HEK293 (cell line): Measurements from ENCODE around the gene CHN2.

ENCODE experiments used
- CTCF ChIA-PET: fragments of 350-600 bp; formaldehyde crosslinking; extraction: SDS; loops from one replicate; lab custom pipeline; 2021; ENCODE audit warnings: antibody characterized with exemption; lab: Yijun Ruan, JAX
- POLR2A ChIA-PET: fragments of 300-600 bp; formaldehyde crosslinking; extraction: SDS; loops from one replicate; lab custom pipeline; 2020; ENCODE audit warnings: antibody characterized with exemption, inconsistent platforms; lab: Yijun Ruan, JAX
- H3K27ac ChIP-seq: fragments of 200-500 bp; sonication (Bioruptor generic); 2 replicates; pipeline ENCODE4 v1.5.1; 2014; ENCODE audit warnings: low read depth, low read length, control low read depth, inconsistent platforms; ENCODE audit errors: extremely low read depth
- H3K36me3 ChIP-seq, 2 experiments: fragments of 200-500 bp in 1 of 2; sonication (Bioruptor generic) in 1 of 2; 1 replicate in 1 of 2; 2 replicates in 1 of 2; pipeline ENCODE4 v1.5.1; 2014 to 2017; ENCODE audit warnings: inconsistent platforms in 2 of 2, low read length in 2 of 2; ENCODE audit not compliant: control insufficient read depth in 2 of 2, insufficient read depth in 1 of 2
- H3K4me1 ChIP-seq: fragments of 200-500 bp; sonication (Bioruptor generic); 2 replicates; pipeline ENCODE4 v1.5.1; 2014; ENCODE audit warnings: mild to moderate bottlenecking, low read length, inconsistent platforms; ENCODE audit not compliant: control insufficient read depth, insufficient read depth
- H3K4me3 ChIP-seq: 2 replicates; pipeline ENCODE4 v1.5.1; 2011; ENCODE audit warnings: low read depth, mild to moderate bottlenecking, control low read depth, low read length, moderate library complexity
- H3K9me3 ChIP-seq: fragments of 200-500 bp; sonication (Bioruptor generic); 2 replicates; pipeline ENCODE4 v1.5.1; 2014; ENCODE audit warnings: low read depth, low read length, inconsistent platforms; ENCODE audit not compliant: control insufficient read depth, insufficient read depth
- BCL11A ChIP-seq: fragments of 450-650 bp; formaldehyde crosslinking; IDR thresholded peaks from 2 replicates; pipeline ENCODE4 v1.5.1; 2016; ENCODE audit warnings: low read depth, missing biosample characterization, missing genetic modification characterization
- FEZF1 ChIP-seq: fragments of 450-650 bp; formaldehyde crosslinking; IDR thresholded peaks from 2 replicates; pipeline ENCODE4 v1.5.1; 2016; ENCODE audit warnings: missing biosample characterization, missing genetic modification characterization
- ZFP37 ChIP-seq: fragments of 450-650 bp; formaldehyde crosslinking; IDR thresholded peaks from 2 replicates; pipeline ENCODE4 v1.5.1; 2016; ENCODE audit warnings: missing biosample characterization, missing genetic modification characterization
- ZNF132 ChIP-seq: fragments of 450-650 bp; formaldehyde crosslinking; IDR thresholded peaks from 2 replicates; pipeline ENCODE4 v1.5.1; 2017; ENCODE audit warnings: missing biosample characterization, missing genetic modification characterization, borderline replicate concordance
- ZNF140 ChIP-seq: fragments of 450-650 bp; formaldehyde crosslinking; IDR thresholded peaks from 2 replicates; pipeline ENCODE4 v1.5.1; 2016; ENCODE audit warnings: missing biosample characterization, missing genetic modification characterization
- ZNF18 ChIP-seq: fragments of 450-650 bp; formaldehyde crosslinking; IDR thresholded peaks from 2 replicates; pipeline ENCODE4 v1.5.1; 2016; ENCODE audit warnings: missing biosample characterization, missing genetic modification characterization
- ZNF239 ChIP-seq: fragments of 450-650 bp; formaldehyde crosslinking; IDR thresholded peaks from 2 replicates; pipeline ENCODE4 v1.5.1; 2016; ENCODE audit warnings: missing biosample characterization, missing genetic modification characterization
- ZNF24 ChIP-seq: fragments of 450-650 bp; formaldehyde crosslinking; IDR thresholded peaks from 2 replicates; pipeline ENCODE4 v1.5.1; 2016; ENCODE audit warnings: missing biosample characterization, missing genetic modification characterization
- ZNF292 ChIP-seq: fragments of 450-650 bp; formaldehyde crosslinking; IDR thresholded peaks from 2 replicates; pipeline ENCODE4 v1.5.1; 2016; ENCODE audit warnings: low read depth, missing biosample characterization, missing genetic modification characterization, borderline replicate concordance
- ZNF416 ChIP-seq: fragments of 450-650 bp; formaldehyde crosslinking; IDR thresholded peaks from 2 replicates; pipeline ENCODE4 v1.5.1; 2016; ENCODE audit warnings: missing biosample characterization, missing genetic modification characterization
- ZNF449 ChIP-seq: fragments of 450-650 bp; formaldehyde crosslinking; IDR thresholded peaks from 2 replicates; pipeline ENCODE4 v1.5.1; 2017; ENCODE audit warnings: missing biosample characterization, mild to moderate bottlenecking, missing genetic modification characterization, moderate library complexity
- ZNF585B ChIP-seq: fragments of 450-650 bp; formaldehyde crosslinking; IDR thresholded peaks from 2 replicates; pipeline ENCODE4 v1.5.1; 2016; ENCODE audit warnings: missing biosample characterization, missing genetic modification characterization
- ZNF658 ChIP-seq: fragments of 450-650 bp; formaldehyde crosslinking; IDR thresholded peaks from 2 replicates; pipeline ENCODE4; 2016; ENCODE audit warnings: missing biosample characterization, missing genetic modification characterization
- ZNF701 ChIP-seq: fragments of 450-650 bp; formaldehyde crosslinking; IDR thresholded peaks from 2 replicates; pipeline ENCODE4 v1.5.1; 2016; ENCODE audit warnings: missing biosample characterization, missing genetic modification characterization
- ZNF791 ChIP-seq: fragments of 450-650 bp; formaldehyde crosslinking; IDR thresholded peaks from 2 replicates; pipeline ENCODE4 v1.5.1; 2016; ENCODE audit warnings: missing biosample characterization, missing genetic modification characterization
- ZNF837 ChIP-seq: fragments of 450-650 bp; formaldehyde crosslinking; IDR thresholded peaks from 2 replicates; pipeline ENCODE4 v1.5.1; 2016; ENCODE audit warnings: missing biosample characterization, missing genetic modification characterization
- ZSCAN23 ChIP-seq: fragments of 450-650 bp; formaldehyde crosslinking; IDR thresholded peaks from 2 replicates; pipeline ENCODE4 v1.5.1; 2016; ENCODE audit warnings: missing biosample characterization, missing genetic modification characterization
- TF ChIP-seq, protein P1 (sequence below): IDR thresholded peaks from 2 replicates; pipeline ENCODE4 v1.6.1; 2011; ENCODE audit warnings: mild to moderate bottlenecking, low read depth, low read length, borderline replicate concordance
- TF ChIP-seq, protein P2 (sequence below): fragments of 450-650 bp; formaldehyde crosslinking; IDR thresholded peaks from 2 replicates; pipeline ENCODE4 v1.5.1; 2016; ENCODE audit warnings: missing biosample characterization, missing genetic modification characterization
- TF ChIP-seq, protein P3 (sequence below): fragments of 450-650 bp; formaldehyde crosslinking; IDR thresholded peaks from 2 replicates; pipeline ENCODE4 v1.5.1; 2016; ENCODE audit warnings: missing biosample characterization, missing genetic modification characterization
- TF ChIP-seq, protein P4 (sequence below): fragments of 450-650 bp; formaldehyde crosslinking; IDR thresholded peaks from 2 replicates; pipeline ENCODE4 v1.5.1; 2016; ENCODE audit warnings: missing biosample characterization, missing genetic modification characterization

The CHN2 gene

GRCh38 chr7:29505931-29506330, 311.4 kb downstream of the CHN2 start (continued):
- TF ChIP-seq ZNF292, result no peak
- TF ChIP-seq ZSCAN23 (tag by site-specific recombination), result no peak
- TF ChIP-seq BCL11A (tag by site-specific recombination), result no peak
- TF ChIP-seq, protein P1, sequence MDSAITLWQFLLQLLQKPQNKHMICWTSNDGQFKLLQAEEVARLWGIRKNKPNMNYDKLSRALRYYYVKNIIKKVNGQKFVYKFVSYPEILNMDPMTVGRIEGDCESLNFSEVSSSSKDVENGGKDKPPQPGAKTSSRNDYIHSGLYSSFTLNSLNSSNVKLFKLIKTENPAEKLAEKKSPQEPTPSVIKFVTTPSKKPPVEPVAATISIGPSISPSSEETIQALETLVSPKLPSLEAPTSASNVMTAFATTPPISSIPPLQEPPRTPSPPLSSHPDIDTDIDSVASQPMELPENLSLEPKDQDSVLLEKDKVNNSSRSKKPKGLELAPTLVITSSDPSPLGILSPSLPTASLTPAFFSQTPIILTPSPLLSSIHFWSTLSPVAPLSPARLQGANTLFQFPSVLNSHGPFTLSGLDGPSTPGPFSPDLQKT, result no peak
- TF ChIP-seq FEZF1, result no peak

- Histone ChIP-seq H3K36me3 (peaks cover 0 to 4% of the 10 kb centered on the region in 2 experiments; a peak in 1 of 3 replicates), H3K27ac (no peak overlapping the region), H3K9me3 (no peaks in the 10 kb centered on the region), H3K4me1 (no peaks in the 10 kb centered on the region), H3K4me3 (no peak overlapping the region)
- TF ChIP-seq ZNF239, result no peak
- TF ChIP-seq ZNF24 (tag by site-specific recombination), result no peak
- no peak for TF ChIP-seq ZFP37 (tag by site-specific recombination)
- TF ChIP-seq ZNF416 (tag by site-specific recombination), result no peak
- TF ChIP-seq, protein P2, sequence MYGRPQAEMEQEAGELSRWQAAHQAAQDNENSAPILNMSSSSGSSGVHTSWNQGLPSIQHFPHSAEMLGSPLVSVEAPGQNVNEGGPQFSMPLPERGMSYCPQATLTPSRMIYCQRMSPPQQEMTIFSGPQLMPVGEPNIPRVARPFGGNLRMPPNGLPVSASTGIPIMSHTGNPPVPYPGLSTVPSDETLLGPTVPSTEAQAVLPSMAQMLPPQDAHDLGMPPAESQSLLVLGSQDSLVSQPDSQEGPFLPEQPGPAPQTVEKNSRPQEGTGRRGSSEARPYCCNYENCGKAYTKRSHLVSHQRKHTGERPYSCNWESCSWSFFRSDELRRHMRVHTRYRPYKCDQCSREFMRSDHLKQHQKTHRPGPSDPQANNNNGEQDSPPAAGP (tag by site-specific recombination), result no peak
- TF ChIP-seq ZNF132, result no peak
- no peak for TF ChIP-seq ZNF658 (tag by site-specific recombination)
- TF ChIP-seq ZNF791, result no peak
- TF ChIP-seq ZNF701 (tag by site-specific recombination), result no peak
- no peak for TF ChIP-seq ZNF140 (tag by site-specific recombination)
- TF ChIP-seq ZNF18, result no peak
- CTCF ChIA-PET, result no interaction called here
- POLR2A ChIA-PET, result no interaction called here
Observed at GRCh38 chr7:29508608-29509007, 314.0 kb downstream of the CHN2 start.

GRCh38 chr7:29510028-29510427, 315.5 kb downstream of the CHN2 start:
- TF ChIP-seq ZNF701 (tag by site-specific recombination) (no peak), FEZF1 (no peak), ZNF585B (no peak), ZNF837 (no peak), ZNF449 (tag by site-specific recombination) (no peak)
- TF ChIP-seq, protein P3, sequence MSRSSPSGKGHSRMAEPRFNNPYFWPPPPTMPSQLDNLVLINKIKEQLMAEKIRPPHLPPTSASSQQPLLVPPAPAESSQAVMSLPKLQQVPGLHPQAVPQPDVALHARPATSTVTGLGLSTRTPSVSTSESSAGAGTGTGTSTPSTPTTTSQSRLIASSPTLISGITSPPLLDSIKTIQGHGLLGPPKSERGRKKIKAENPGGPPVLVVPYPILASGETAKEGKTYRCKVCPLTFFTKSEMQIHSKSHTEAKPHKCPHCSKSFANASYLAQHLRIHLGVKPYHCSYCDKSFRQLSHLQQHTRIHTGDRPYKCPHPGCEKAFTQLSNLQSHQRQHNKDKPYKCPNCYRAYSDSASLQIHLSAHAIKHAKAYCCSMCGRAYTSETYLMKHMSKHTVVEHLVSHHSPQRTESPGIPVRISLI (tag by site-specific recombination), result no peak
- TF ChIP-seq, protein P4, sequence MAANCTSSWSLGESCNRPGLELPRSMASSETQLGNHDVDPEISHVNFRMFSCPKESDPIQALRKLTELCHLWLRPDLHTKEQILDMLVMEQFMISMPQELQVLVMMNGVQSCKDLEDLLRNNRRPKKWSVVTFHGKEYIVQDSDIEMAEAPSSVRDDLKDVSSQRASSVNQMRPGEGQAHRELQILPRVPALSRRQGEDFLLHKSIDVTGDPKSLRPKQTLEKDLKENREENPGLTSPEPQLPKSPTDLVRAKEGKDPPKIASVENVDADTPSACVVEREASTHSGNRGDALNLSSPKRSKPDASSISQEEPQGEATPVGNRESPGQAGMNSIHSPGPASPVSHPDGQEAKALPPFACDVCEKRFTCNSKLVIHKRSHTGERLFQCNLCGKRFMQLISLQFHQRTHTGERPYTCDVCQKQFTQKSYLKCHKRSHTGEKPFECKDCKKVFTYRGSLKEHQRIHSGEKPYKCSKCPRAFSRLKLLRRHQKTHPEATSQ (tag by site-specific recombination), result no peak
- TF ChIP-seq, all 188 proteins: peak for 0
- Histone ChIP-seq H3K27ac (no peak overlapping the region), H3K9me3 (no peaks in the 10 kb centered on the region), H3K4me3 (no peak overlapping the region), H3K4me1 (no peaks in the 10 kb centered on the region), H3K36me3 (peaks cover 0 to 4% of the 10 kb centered on the region in 2 experiments; a peak in 1 of 3 replicates)
- ChIA-PET POLR2A (no interaction called here), CTCF (no interaction called here)
